T1000 (cell line): Measurements from ENCODE around the gene TSSK6.
"Not testable (repeated sequence)": the region's sequence is repeated elsewhere in the genome, so short reads cannot be mapped to it uniquely, and the experiment has no call there.

ENCODE experiments used
- DNase-seq: peaks from one replicate; lab custom pipeline; 2025; ENCODE audit warnings: mixed read lengths; lab: John Stamatoyannopoulos, UW

TSSK6 gene

GRCh38 chr19:19487950-19488874 is 27.1 kb downstream of the TSSK6 start:
- no peak for DNase-seq

GRCh38 chr19:19487077-19487949 is 28.0 kb downstream of the TSSK6 start:
- DNase-seq, result no peak

- no peak for DNase-seq
Observed at GRCh38 chr19:19486343-19487076, 28.8 kb downstream of the TSSK6 start.

GRCh38 chr19:19485998-19486290 is 29.4 kb downstream of the TSSK6 start:
- DNase-seq, result no peak

GRCh38 chr19:19485161-19485997 is 30.0 kb downstream of the TSSK6 start:
- no peak for DNase-seq

GRCh38 chr19:19482809-19483596 is 32.3 kb downstream of the TSSK6 start:
- DNase-seq, result no peak

GRCh38 chr19:19480688-19481087 is 34.7 kb downstream of the TSSK6 start:
- no peak for DNase-seq

- no peak for DNase-seq
Observed at GRCh38 chr19:19477705-19478383, 37.5 kb downstream of the TSSK6 start.

GRCh38 chr19:19475849-19476828 is 39.2 kb downstream of the TSSK6 start:
- DNase-seq, result no peak

- DNase-seq, result no peak
Observed at GRCh38 chr19:19475015-19475765, 40.2 kb downstream of the TSSK6 start.

- not testable (repeated sequence) for DNase-seq
Observed at GRCh38 chr19:19472106-19472505, 43.2 kb downstream of the TSSK6 start.

- no peak for DNase-seq
Observed at GRCh38 chr19:19471682-19472081, 43.7 kb downstream of the TSSK6 start.

GRCh38 chr19:19470579-19470978 is 44.8 kb downstream of the TSSK6 start:
- DNase-seq, result no peak

GRCh38 chr19:19468424-19469050 is 46.8 kb downstream of the TSSK6 start:
- no peak for DNase-seq

GRCh38 chr19:19466201-19466600 is 49.1 kb downstream of the TSSK6 start:
- DNase-seq, result no peak

GRCh38 chr19:19465436-19466070 is 49.8 kb downstream of the TSSK6 start:
- no peak for DNase-seq
